Measurements from ENCODE around the gene JAM3. TPM values are rescaled to one million over a fixed set of nuclear protein-coding genes. Genes with fewer than 3 reads are reported as not detected.

JAM3 gene
- total and polyA plus RNA-seq, 2 donors (not counting 3 experiments of a cell fraction or from before 2014, with no cell fraction given), result 78.8 to 137 TPM

- no peak for FAIRE-seq
Measured at GRCh38 chr11:134066943-134067885, 1.7 kb upstream of the JAM3 start.

More at GRCh38 chr11:134066943-134067885, 1.7 kb upstream of the JAM3 start:
- dilution Hi-C loops (cut with MboI; ENCODE audit: extremely low pct_ligation_motif_present, low sequenced_read_pairs), result no loop called here
- Histone ChIP-seq H3K9me1 (replicated peaks; ENCODE audit: control insufficient read depth, extremely low read depth, insufficient read depth, low read length) (no peaks in the 10 kb centered on the region), H2AFZ (ENCODE audit: low read depth, low read length) (no peak overlapping the region), H3K79me2 (ENCODE audit: control insufficient read depth, insufficient read depth, low read length) (peaks cover 23% of the 10 kb centered on the region), H3K4me1 (ENCODE audit: control insufficient read depth, extremely low read depth, insufficient read depth, low read length) (peaks cover 21% of the 10 kb centered on the region), H3K4me3 (replicated peaks in 1 of 3; ENCODE audit: insufficient read depth in 1 of 3, low read depth in 1 of 3, low read length in 3 of 3) (no peak overlapping the region), H3K27me3 (ENCODE audit: control insufficient read depth in 2 of 2, insufficient read depth in 2 of 2, low read length in 2 of 2) (peaks cover 2 to 8% of the 10 kb centered on the region in 2 experiments), H3K36me3 (ENCODE audit: control insufficient read depth in 2 of 2, extremely low read depth in 1 of 2, insufficient read depth in 2 of 2, low read length in 2 of 2) (no peaks in the 10 kb centered on the region), H3K27ac (ENCODE audit: insufficient read depth, low read depth, low read length) (no peak overlapping the region), H3K9me3 (replicated peaks; ENCODE audit: control insufficient read depth, insufficient read depth, low read length) (no peaks in the 10 kb centered on the region), H4K20me1 (replicated peaks; ENCODE audit: control insufficient read depth, extremely low read depth, insufficient read depth, low read length) (no peaks in the 10 kb centered on the region), H3K9ac (replicated peaks; ENCODE audit: extremely low read depth, insufficient read depth, low read length) (no peak overlapping the region), H3K4me2 (ENCODE audit: insufficient read depth, low read length) (no peak overlapping the region)
- intact Hi-C loops (cut with micrococcal nuclease), result loop anchor here (5.0 kb wide), 1 partner anchor 155 kb away; the partner anchor contains the start of genes NCAPD3 and VPS26B
- CTCF ChIA-PET, result interaction anchor here (1.8 kb wide), 1 partner anchor 17 kb away, joined by 6 read pairs; no protein-coding TSS in a partner anchor
- TF ChIP-seq CTCF (IDR thresholded peaks at IDR 0.05; ENCODE audit: extremely low read depth in 1 of 2, insufficient read depth in 1 of 2, low read depth in 1 of 2, low read length in 2 of 2), result no peak
- TF ChIP-seq POLR2A (IDR thresholded peaks at IDR 0.05; ENCODE audit: low read depth, low read length), result no peak
- no peak for TF ChIP-seq POLR2AphosphoS5 (IDR thresholded peaks at IDR 0.05; ENCODE audit: insufficient read depth, low read depth, low read length)
- TF ChIP-seq EZH2 (IDR thresholded peaks at IDR 0.05; ENCODE audit: borderline replicate concordance, low read depth, low read length, severe bottlenecking), result no peak
- no peak for TF ChIP-seq JUN (IDR thresholded peaks at IDR 0.05; ENCODE audit: borderline replicate concordance, insufficient read depth, insufficient read length, low read depth)
- no peak for TF ChIP-seq MAX (IDR thresholded peaks at IDR 0.05; ENCODE audit: insufficient read depth, insufficient read length)
- no peak for TF ChIP-seq MYC (IDR thresholded peaks at IDR 0.05; ENCODE audit: low read depth, low read length)
- no peak for TF ChIP-seq FOS (IDR thresholded peaks at IDR 0.05; ENCODE audit: borderline replicate concordance, insufficient read depth, low read length)
- no peak for TF ChIP-seq GATA2 (IDR thresholded peaks at IDR 0.05; ENCODE audit: insufficient read depth, insufficient read length, low read depth, low read length)
- POLR2A ChIA-PET, result no interaction called here
- DNase-seq (ENCODE audit: low read depth, low spot score), result no peak
- no TSS peak for BruUV-seq (replicated peaks)
